CD4-positive, alpha-beta T cell treated with Interleukin-4 for 4 hours (primary cell): ENCODE measurements around the gene GMNC.
"Not testable (repeated sequence)": the region's sequence is repeated elsewhere in the genome, so short reads cannot be mapped to it uniquely, and the experiment has no call there.

Source experiments
- DNase-seq: peaks from one replicate; pipeline ENCODE4 v3.0.0-alpha.2; 2020

GMNC gene

GRCh38 chr3:190862209-190863118 is at the start of gene GMNC:
Gene GMNC (minus strand): TSS chr3:190862694. CDS start chr3:190862615, 79 bp downstream.
- peak; percentile 2 for DNase-seq

GRCh38 chr3:190911382-190911781 is 48.9 kb upstream of the GMNC start:
- no peak for DNase-seq

GRCh38 chr3:190909908-190910307 is 47.4 kb upstream of the GMNC start:
- DNase-seq: no peak

GRCh38 chr3:190903156-190903555 is 40.7 kb upstream of the GMNC start:
- DNase-seq: no peak

GRCh38 chr3:190902292-190902691 is 39.8 kb upstream of the GMNC start:
- DNase-seq: no peak

GRCh38 chr3:190892395-190892902 is 30.0 kb upstream of the GMNC start:
- no peak for DNase-seq

GRCh38 chr3:190886945-190887344 is 24.5 kb upstream of the GMNC start:
- no peak for DNase-seq

- DNase-seq: peak; percentile 33
Measured at GRCh38 chr3:190883973-190884832, 21.7 kb upstream of the GMNC start.

- no peak for DNase-seq
Measured at GRCh38 chr3:190883141-190883540, 20.6 kb upstream of the GMNC start.

GRCh38 chr3:190877925-190878324 is 15.4 kb upstream of the GMNC start:
- no peak for DNase-seq

- not testable (repeated sequence) for DNase-seq
Measured at GRCh38 chr3:190876433-190876832, 13.9 kb upstream of the GMNC start.

- not testable (repeated sequence) for DNase-seq
Measured at GRCh38 chr3:190875061-190875460, 12.6 kb upstream of the GMNC start.

GRCh38 chr3:190870127-190870526 is 7.6 kb upstream of the GMNC start:
- no peak for DNase-seq

GRCh38 chr3:190867071-190867470 is 4.6 kb upstream of the GMNC start:
- no peak for DNase-seq

- no peak for DNase-seq
Measured at GRCh38 chr3:190865828-190866227, 3.3 kb upstream of the GMNC start.

- DNase-seq: no peak
Measured at GRCh38 chr3:190865419-190865818, 2.9 kb upstream of the GMNC start.

GRCh38 chr3:190864002-190864401 is 1.5 kb upstream of the GMNC start:
- no peak for DNase-seq

GRCh38 chr3:190863119-190863465 is 598 bp upstream of the GMNC start:
- DNase-seq: no peak

GRCh38 chr3:190860521-190860920 is 2.0 kb downstream of the GMNC start:
- DNase-seq: no peak

GRCh38 chr3:190855151-190855550 is 7.3 kb downstream of the GMNC start:
- DNase-seq: no peak

GRCh38 chr3:190854062-190854461 is 8.4 kb downstream of the GMNC start:
- no peak for DNase-seq

GRCh38 chr3:190853464-190853863 is 9.0 kb downstream of the GMNC start:
- no peak for DNase-seq

GRCh38 chr3:190849607-190850006 is 12.9 kb downstream of the GMNC start:
- no peak for DNase-seq

GRCh38 chr3:190848870-190849269 is 13.6 kb downstream of the GMNC start:
- no peak for DNase-seq
